ENCODE results near the gene TAS2R5. TPM values are rescaled to one million over a fixed set of nuclear protein-coding genes. Genes with fewer than 3 reads are reported as not detected.
"Not testable (repeated sequence)": the region's sequence is repeated elsewhere in the genome, so short reads cannot be mapped to it uniquely, and the experiment has no call there.

Gene TAS2R5
- under 1 TPM; 0.24 to 0.56 (median 0.36) TPM for polyA plus RNA-seq

DNA sequence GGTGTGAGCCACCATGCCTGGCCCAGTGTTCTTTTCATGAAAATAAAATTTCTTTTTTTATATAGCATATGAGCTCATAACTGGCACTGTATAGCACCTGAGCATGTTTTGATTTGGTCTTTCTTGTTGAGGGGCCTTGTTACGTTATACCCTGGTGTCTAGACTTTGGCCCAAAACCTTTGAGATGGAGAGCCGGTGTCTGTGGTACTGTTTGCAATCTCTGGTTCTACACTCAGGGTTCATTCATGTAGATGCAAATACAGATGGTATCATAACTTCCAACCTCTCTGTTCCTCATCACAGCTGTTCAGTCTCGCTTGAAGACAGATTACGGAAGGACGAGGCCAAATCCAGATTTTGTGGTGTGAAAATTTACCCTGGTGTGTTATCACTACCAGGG, at the start of gene TAS2R5:
Gene TAS2R5 (plus strand): TSS at position 301 of the 400 bp plus-strand sequence. CDS start 145 bp downstream, outside the sequence.
- 88 to 99% (median 90%) methylated on average over 5 of the region's 5 CpGs for WGBS, 3 donors

DNA sequence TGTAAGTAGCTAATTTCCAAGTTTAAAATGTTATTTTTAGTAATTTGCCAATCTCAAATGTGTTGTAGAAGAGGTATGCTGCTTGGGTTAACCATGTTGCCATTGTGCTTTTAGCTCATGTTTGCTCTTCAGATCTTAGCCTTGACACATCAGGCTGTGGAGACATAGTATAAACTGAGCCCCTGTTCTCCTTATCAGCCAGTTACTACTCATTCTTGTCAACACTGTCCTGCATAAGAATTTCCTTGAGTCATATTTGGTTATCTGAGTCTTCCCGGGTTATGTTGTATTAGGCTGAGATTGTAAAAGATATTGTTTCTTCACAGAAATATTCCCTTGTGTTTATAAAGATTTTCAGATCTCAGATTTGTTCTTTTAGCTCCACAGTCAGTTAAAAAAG, 47.8 kb upstream of the TAS2R5 start:
- no peak overlapping the region for H3K27ac ChIP-seq (ENCODE audit: low read depth, low read length)
- WGBS, 3 donors = 42 to 98% (median 97%) methylated on average over 1 of the region's 1 CpG

More for the DNA sequence above, at the start of gene TAS2R5:
- no peak within 1 kb of the TSS for H3K27ac ChIP-seq (ENCODE audit: low read depth, low read length)

GRCh38 chr7:141744131-141744530, 45.9 kb upstream of the TAS2R5 start:
- 86 to 89% (median 89%) methylated on average over 2 of the region's 2 CpGs for WGBS, 3 donors
- no peak overlapping the region for H3K27ac ChIP-seq (ENCODE audit: low read depth, low read length)

DNA sequence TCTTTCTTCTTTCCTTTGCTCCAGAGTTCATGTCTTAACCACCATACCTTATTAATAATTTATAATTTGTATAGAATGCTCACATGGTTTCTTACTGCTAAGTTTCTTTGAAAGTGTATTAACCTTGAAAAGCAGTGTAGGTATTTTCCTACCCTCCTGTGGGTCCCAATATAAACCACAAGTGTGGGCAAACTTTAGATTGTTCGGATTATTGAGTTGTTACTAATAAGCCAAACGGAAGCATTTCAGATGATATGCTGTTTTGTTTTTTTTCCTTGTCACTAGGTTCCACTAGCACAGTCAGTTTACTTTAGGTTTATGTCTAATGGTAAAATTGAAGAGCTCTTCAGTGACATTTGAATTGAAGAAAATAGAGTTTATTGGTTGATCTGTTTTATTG, 41.6 kb upstream of the TAS2R5 start:
- no peak overlapping the region for H3K27ac ChIP-seq (ENCODE audit: low read depth, low read length)
- WGBS, 3 donors = 85 to 97% (median 92%) methylated on average over 2 of the region's 2 CpGs

- WGBS, 3 donors = 98 to 99% (median 98%) methylated on average over 10 of the region's 10 CpGs
- not testable (repeated sequence) for H3K27ac ChIP-seq (ENCODE audit: low read depth, low read length)
Observed at GRCh38 chr7:141751904-141752303, 38.1 kb upstream of the TAS2R5 start.

- 98 to 99% (median 98%) methylated on average over 13 of the region's 13 CpGs for WGBS, 3 donors
- no peak overlapping the region for H3K27ac ChIP-seq (ENCODE audit: low read depth, low read length)
Observed at GRCh38 chr7:141752634-141753033, 37.4 kb upstream of the TAS2R5 start.

GRCh38 chr7:141754939-141755338, 35.1 kb upstream of the TAS2R5 start:
- no peak overlapping the region for H3K27ac ChIP-seq (ENCODE audit: low read depth, low read length)
- 88 to 90% (median 90%) methylated on average over 6 of the region's 6 CpGs for WGBS, 3 donors

- 85 to 100% (median 94%) methylated on average over 3 of the region's 3 CpGs for WGBS, 3 donors
Observed at GRCh38 chr7:141763797-141764196, 26.2 kb upstream of the TAS2R5 start, which contains the start of gene TAS2R3. Gene TAS2R3, plus strand, starts transcription at chr7:141764097. Its CDS starts 62 bp downstream, at chr7:141764159.

DNA sequence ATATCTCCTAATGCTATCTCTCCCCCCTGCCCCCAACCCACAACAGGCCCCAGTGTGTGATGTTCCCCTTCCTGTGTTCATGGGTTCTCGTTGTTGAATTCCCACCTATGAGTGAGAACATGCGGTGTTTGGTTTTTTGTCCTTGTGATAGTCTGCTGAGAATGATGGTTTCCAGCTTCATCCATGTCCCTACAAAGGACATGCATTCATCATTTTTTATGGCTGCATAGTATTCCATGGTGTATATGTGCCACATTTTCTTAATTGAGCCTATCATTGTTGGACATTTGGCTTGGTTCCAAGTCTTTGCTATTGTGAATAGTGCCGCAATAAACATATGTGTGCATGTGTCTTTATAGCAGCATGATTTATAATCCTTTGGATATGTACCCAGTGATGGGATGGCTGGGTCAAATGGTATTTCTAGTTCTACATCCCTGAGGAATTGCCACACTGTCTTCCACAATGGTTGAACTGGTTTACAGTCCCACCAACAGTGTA, 19.9 kb upstream of the TAS2R5 start:
- not testable (repeated sequence) for H3K27ac ChIP-seq (ENCODE audit: low read depth, low read length)
- 94 to 98% (median 97%) methylated on average over 3 of the region's 3 CpGs for WGBS, 3 donors

More at GRCh38 chr7:141763797-141764196, 26.2 kb upstream of the TAS2R5 start, which contains the start of gene TAS2R3:
- H3K27ac ChIP-seq (ENCODE audit: low read depth, low read length) = no peak within 1 kb of the TSS

GRCh38 chr7:141776374-141776773, 13.6 kb upstream of the TAS2R5 start, which contains the start of gene TAS2R4:
Gene TAS2R4, plus strand, starts transcription at chr7:141776674. Its CDS starts 1,815 bp downstream, at chr7:141778489.
- WGBS, 3 donors = 87 to 100% (median 94%) methylated on average over 1 of the region's 1 CpG
- no peak within 1 kb of the TSS for H3K27ac ChIP-seq (ENCODE audit: low read depth, low read length)

DNA sequence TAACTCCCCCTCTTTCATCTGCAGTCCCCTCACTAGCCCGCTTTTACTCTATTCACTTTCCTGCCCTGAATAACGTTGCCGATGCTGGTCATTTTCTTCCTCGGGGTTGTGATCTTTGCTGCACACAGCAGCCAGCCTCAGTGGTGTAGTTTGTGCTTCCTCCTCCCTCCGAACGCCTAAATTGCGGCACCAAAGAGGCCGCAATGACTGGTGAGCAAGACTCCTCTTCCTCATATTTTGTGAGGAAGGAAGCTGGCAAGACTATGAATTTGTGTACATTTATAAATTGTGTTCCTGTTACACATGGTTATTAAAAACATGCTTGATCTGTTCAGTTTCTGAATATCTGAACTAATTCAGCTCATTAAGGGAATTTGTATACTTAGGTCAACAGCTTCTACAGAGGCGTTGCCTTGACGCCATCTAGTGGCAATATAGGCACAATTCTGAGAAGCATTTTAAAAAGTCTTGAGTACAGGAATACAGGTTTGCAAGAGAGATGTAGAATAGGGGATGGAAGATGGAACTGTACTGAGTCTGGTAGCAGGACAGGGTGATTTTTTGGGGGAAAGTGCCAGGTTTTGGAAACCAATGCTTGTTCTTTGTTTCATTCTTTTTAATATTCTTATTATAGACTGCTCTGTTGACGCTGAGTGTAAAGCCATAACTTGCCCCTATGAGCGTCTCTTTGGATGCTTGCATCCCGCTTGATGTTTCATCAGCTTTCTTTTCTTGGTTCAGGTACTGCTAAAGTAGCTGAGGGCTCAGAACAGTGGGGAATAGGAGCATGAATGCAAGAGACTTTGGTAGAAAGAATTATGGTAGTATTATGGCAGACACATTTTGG, 4.1 kb upstream of the TAS2R5 start:
- no peak overlapping the region for H3K27ac ChIP-seq (ENCODE audit: low read depth, low read length)
- WGBS, 3 donors = 64 to 72% (median 65%) methylated on average over 13 of the region's 13 CpGs

- no peak overlapping the region for H3K27ac ChIP-seq (ENCODE audit: low read depth, low read length)
- WGBS, 3 donors = 82 to 88% (median 86%) methylated on average over 2 of the region's 2 CpGs
Observed at GRCh38 chr7:141788296-141788695, 1.7 kb upstream of the TAS2R5 start.

DNA sequence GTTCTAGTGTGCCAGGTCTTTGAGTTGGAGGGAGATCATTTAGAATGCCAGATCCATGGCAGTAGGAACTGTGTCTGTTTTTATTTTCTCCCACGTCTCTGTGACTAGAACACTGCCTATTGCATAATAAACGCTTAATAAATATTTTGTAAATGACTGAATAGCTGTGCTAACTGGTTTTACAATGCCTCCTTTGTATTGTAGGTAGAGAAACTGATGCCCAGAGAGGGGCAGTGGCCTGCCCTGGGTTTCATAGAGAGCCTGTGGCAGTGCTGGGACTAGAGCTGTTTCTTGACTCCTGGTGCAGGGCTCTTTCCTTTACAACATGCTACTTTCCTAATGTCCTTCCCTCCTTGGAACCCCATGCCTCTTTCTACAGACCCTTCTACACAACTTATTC, 2.5 kb downstream of the TAS2R5 start:
- no peak overlapping the region for H3K27ac ChIP-seq (ENCODE audit: low read depth, low read length)
- WGBS, 3 donors = 75 to 82% (median 82%) methylated on average over 2 of the region's 2 CpGs

DNA sequence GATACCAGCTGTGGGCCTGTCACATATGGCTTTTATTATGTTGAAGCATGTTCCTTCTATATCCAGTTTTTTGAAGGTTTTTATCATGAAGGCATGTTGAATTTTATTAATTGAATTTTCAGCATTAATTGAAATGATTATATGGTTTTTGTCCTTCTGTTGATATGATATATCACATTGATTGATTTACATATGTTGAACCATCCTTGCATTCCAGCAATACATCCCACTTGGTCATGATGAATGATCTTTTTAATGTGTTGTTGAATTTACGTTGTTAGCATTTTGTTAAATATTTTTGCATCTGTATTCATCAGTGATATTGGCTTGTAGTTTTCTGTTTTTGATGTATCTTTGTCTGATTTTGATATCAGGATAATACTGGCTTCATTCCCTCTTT, 30.1 kb downstream of the TAS2R5 start:
- no peak overlapping the region for H3K27ac ChIP-seq (ENCODE audit: low read depth, low read length)
- 95 to 98% (median 97%) methylated on average over 1 of the region's 1 CpG for WGBS, 3 donors

GRCh38 chr7:141822432-141822831, 32.4 kb downstream of the TAS2R5 start:
- H3K27ac ChIP-seq (ENCODE audit: low read depth, low read length) = not testable (repeated sequence)

GRCh38 chr7:141837683-141838082, 47.7 kb downstream of the TAS2R5 start:
- WGBS, 3 donors = 94 to 97% (median 95%) methylated on average over 5 of the region's 5 CpGs
- no peak overlapping the region for H3K27ac ChIP-seq (ENCODE audit: low read depth, low read length)

GRCh38 chr7:141838581-141838980, 48.6 kb downstream of the TAS2R5 start:
- WGBS, 3 donors = 89 to 92% (median 91%) methylated on average over 1 of the region's 1 CpG
- no peak overlapping the region for H3K27ac ChIP-seq (ENCODE audit: low read depth, low read length)

DNA sequence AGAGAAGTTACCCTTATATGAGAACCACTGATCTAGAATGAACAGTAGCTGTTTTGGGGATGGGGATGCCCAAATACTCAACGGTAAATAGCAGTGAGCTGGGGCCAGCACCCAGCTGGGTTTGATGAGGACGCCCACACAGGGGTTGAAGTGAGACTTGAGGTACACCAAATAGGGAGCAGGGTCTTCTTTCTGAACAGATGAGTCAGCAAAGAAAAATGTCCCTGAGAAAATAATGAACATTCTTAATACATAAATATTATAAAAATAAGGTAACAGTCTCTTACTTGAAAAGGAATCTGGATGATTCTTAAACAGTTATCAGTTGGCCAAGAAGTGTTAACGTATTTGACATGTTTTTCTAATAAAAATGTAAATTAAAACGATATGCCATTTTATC, 49.2 kb downstream of the TAS2R5 start:
- 88 to 91% (median 90%) methylated on average over 4 of the region's 4 CpGs for WGBS, 3 donors
- H3K27ac ChIP-seq (ENCODE audit: low read depth, low read length) = no peak overlapping the region

DNA sequence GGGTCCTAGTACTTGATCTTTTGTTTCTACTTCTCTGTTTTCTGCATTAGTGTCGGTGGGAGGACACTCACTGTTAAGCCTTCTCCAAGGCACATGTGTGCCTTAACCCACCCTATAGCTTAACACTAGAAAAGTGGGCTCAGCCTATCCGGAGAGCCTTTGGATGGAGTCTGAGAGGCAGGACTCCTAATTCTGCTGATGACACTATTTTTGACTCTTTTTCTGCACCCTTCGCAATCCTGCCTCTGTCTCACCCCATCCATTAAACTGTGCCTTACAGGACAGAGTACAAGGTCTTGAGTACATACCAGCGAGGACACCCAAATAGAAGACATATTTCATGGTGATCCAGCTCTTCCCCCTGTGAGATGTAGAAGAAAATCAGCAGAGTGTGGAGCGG, 50.7 kb downstream of the TAS2R5 start:
- no peak overlapping the region for H3K27ac ChIP-seq (ENCODE audit: low read depth, low read length)
- WGBS, 3 donors = 93 to 96% (median 94%) methylated on average over 5 of the region's 5 CpGs
